ENCODE data around the gene NFYC. TPM values are rescaled to one million over a fixed set of nuclear protein-coding genes. Genes with fewer than 3 reads are reported as not detected.
A peak's percentile ranks its signal among the peaks of the same experiment; 100 is the strongest.

NFYC gene
- total and polyA plus RNA-seq, 3 experiments from 2014 or later, result 51.3 to 61.6 (median 61.3) TPM

DNA sequence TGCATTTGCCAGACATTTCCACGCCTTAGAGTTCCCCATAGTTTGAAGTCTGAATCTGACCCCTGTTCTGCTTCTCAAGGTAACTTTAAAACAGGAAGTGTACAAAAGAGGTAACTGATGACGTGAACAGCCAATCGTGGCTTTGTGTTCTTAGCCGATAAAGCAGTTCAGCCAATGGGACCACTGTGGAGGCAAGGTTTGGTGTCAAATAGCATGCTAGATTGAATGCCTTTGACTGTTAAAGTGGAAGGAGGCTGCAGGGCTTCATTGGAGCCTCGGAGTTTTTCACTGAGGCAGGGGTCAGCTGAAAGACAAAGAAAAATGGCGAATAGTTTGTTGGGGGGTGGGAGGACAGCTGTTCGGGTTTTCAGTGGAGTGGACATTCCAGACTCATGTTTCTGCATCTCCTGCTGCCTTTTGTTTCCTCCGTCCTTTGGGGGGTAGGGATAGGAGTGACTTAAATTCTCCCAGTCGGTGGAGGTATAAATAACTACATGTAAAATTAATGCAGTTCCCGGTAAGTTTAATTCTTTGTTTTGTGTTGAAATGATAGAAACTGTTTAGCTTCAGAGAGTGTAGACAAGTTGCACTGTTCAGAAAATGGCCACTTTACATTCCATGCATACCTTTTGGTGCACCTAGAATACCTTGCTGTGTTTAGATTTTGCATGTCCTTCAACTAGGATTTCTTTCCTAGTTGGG, 17.7 kb downstream of the NFYC start:
- H3K36me3 Mint-ChIP-seq, result peaks cover 0 to 10% (median 4%) of the 10 kb centered on the region in 3 donors
- peak overlapping the region; percentile 68 for H3K27ac ChIP-seq (ENCODE audit: low read depth, low read length)
- H3K4me1 ChIP-seq (ENCODE audit: insufficient read depth, low read length), result peaks cover 54% of the 10 kb centered on the region
- H3K9me3 ChIP-seq (ENCODE audit: low read length), result no peaks in the 10 kb centered on the region
- peaks cover 4% of the 10 kb centered on the region for H3K36me3 ChIP-seq (ENCODE audit: insufficient read depth, low read length)
- no peaks in the 10 kb centered on the region for H3K27me3 Mint-ChIP-seq
- H3K4me1 Mint-ChIP-seq, result peaks cover 63 to 76% (median 68%) of the 10 kb centered on the region in 3 donors
- peak overlapping the region; percentile 67 for H3K4me3 ChIP-seq (ENCODE audit: low read length)
- DNase-seq, result peak; percentile 59 to 88 (median 82)
- H3K4me3 Mint-ChIP-seq, result peak overlapping the region; percentile 86 to 98 (median 95)
- ChIA-PET CTCF (interaction anchor here (1.0 to 2.9 kb wide), 2 partner anchors 17 to 565 kb away, joined by 3 to 10 read pairs; partner anchors contain the start of gene NFYC), POLR2A (interaction anchor here (1.0 to 3.2 kb wide), 3 partner anchors 18 to 153 kb away, joined by 3 to 20 read pairs (median 3); partner anchors contain the start of genes CITED4 and NFYC)
- H3K9me3 Mint-ChIP-seq, result no peaks in the 10 kb centered on the region
- H3K27ac Mint-ChIP-seq, result peak overlapping the region; percentile 73 to 99 (median 94)
- H3K27me3 ChIP-seq (ENCODE audit: insufficient read depth, low read length, poor library complexity, severe bottlenecking), result no peaks in the 10 kb centered on the region

GRCh38 chr1:40709802-40710278, 18.3 kb downstream of the NFYC start:
- ChIA-PET POLR2A (interaction anchor here (1.0 to 3.2 kb wide), 2 partner anchors 18 to 55 kb away, joined by 3 to 20 read pairs; partner anchors contain the start of gene NFYC), CTCF (interaction anchor here (1.0 kb wide), 1 partner anchor 566 kb away, joined by 3 read pairs; no protein-coding TSS in a partner anchor)
- H3K27me3 ChIP-seq (ENCODE audit: insufficient read depth, low read length, poor library complexity, severe bottlenecking), result no peaks in the 10 kb centered on the region
- Mint-ChIP-seq H3K27ac (peak overlapping the region; percentile 62 to 99 (median 93)), H3K4me1 (peaks cover 57 to 74% (median 62%) of the 10 kb centered on the region in 3 donors), H3K27me3 (no peaks in the 10 kb centered on the region), H3K4me3 (peak overlapping the region; percentile 86 to 98 (median 95)), H3K36me3 (peaks cover 0 to 10% (median 4%) of the 10 kb centered on the region in 3 donors), H3K9me3 (no peaks in the 10 kb centered on the region)
- H3K4me3 ChIP-seq (ENCODE audit: low read length), result peak overlapping the region; percentile 67
- peaks cover 4% of the 10 kb centered on the region for H3K36me3 ChIP-seq (ENCODE audit: insufficient read depth, low read length)
- H3K9me3 ChIP-seq (ENCODE audit: low read length), result no peaks in the 10 kb centered on the region
- H3K4me1 ChIP-seq (ENCODE audit: insufficient read depth, low read length), result peaks cover 54% of the 10 kb centered on the region
- H3K27ac ChIP-seq (ENCODE audit: low read depth, low read length), result peak overlapping the region; percentile 68
- no peak for DNase-seq

GRCh38 chr1:40710581-40711315, 19.2 kb downstream of the NFYC start:
- peaks cover 2 to 13% (median 4%) of the 10 kb centered on the region in 3 donors for H3K36me3 Mint-ChIP-seq
- H3K4me3 Mint-ChIP-seq, result peak overlapping the region; percentile 37 to 98 (median 88)
- peaks cover 54% of the 10 kb centered on the region for H3K4me1 ChIP-seq (ENCODE audit: insufficient read depth, low read length)

GRCh38 chr1:40711465-40712404, 20.2 kb downstream of the NFYC start:
- H3K4me1 Mint-ChIP-seq, result peaks cover 65 to 80% (median 73%) of the 10 kb centered on the region in 3 donors
- H3K4me1 ChIP-seq (ENCODE audit: insufficient read depth, low read length), result peaks cover 54% of the 10 kb centered on the region
- H3K4me3 ChIP-seq (ENCODE audit: low read length), result no peak overlapping the region

More at GRCh38 chr1:40710581-40711315, 19.2 kb downstream of the NFYC start:
- ChIA-PET POLR2A (interaction anchor here (1.5 to 3.2 kb wide), 2 partner anchors 19 kb away, joined by 9 to 20 read pairs; partner anchors contain the start of gene NFYC), CTCF (interaction anchor here (1.7 kb wide), 1 partner anchor 10 kb away, joined by 4 read pairs; no protein-coding TSS in a partner anchor)
- Mint-ChIP-seq H3K4me1 (peaks cover 59 to 75% (median 63%) of the 10 kb centered on the region in 3 donors), H3K27me3 (no peaks in the 10 kb centered on the region), H3K27ac (peak overlapping the region; percentile 45 to 97 (median 80)), H3K9me3 (no peaks in the 10 kb centered on the region)
- DNase-seq, result no peak
- no peaks in the 10 kb centered on the region for H3K9me3 ChIP-seq (ENCODE audit: low read length)
- H3K36me3 ChIP-seq (ENCODE audit: insufficient read depth, low read length), result peaks cover 4% of the 10 kb centered on the region
- H3K27me3 ChIP-seq (ENCODE audit: insufficient read depth, low read length, poor library complexity, severe bottlenecking), result no peaks in the 10 kb centered on the region
- peak overlapping the region; percentile 68 for H3K27ac ChIP-seq (ENCODE audit: low read depth, low read length)
- peak overlapping the region; percentile 9 for H3K4me3 ChIP-seq (ENCODE audit: low read length)

GRCh38 chr1:40712405-40712944, 21.0 kb downstream of the NFYC start:
- no peak overlapping the region for H3K27ac ChIP-seq (ENCODE audit: low read depth, low read length)
- H3K4me1 Mint-ChIP-seq, result peaks cover 70 to 86% (median 79%) of the 10 kb centered on the region in 3 donors

More at GRCh38 chr1:40711465-40712404, 20.2 kb downstream of the NFYC start:
- Mint-ChIP-seq H3K27me3 (no peaks in the 10 kb centered on the region), H3K4me3 (peak overlapping the region; percentile 18 to 88 (median 45)), H3K36me3 (peaks cover 4 to 13% (median 4%) of the 10 kb centered on the region in 3 donors), H3K9me3 (no peaks in the 10 kb centered on the region), H3K27ac (peak overlapping the region; percentile 62 to 88 (median 76))
- Histone ChIP-seq H3K36me3 (ENCODE audit: insufficient read depth, low read length) (peaks cover 4% of the 10 kb centered on the region), H3K27me3 (ENCODE audit: insufficient read depth, low read length, poor library complexity, severe bottlenecking) (no peaks in the 10 kb centered on the region), H3K9me3 (ENCODE audit: low read length) (no peaks in the 10 kb centered on the region), H3K27ac (ENCODE audit: low read depth, low read length) (peak overlapping the region; percentile 68)
- ChIA-PET CTCF (interaction anchor here (1.7 kb wide), 1 partner anchor 11 kb away, joined by 4 read pairs; no protein-coding TSS in a partner anchor), POLR2A (interaction anchor here (0.9 to 1.5 kb wide), 2 partner anchors 20 to 26 kb away, joined by 3 to 9 read pairs; partner anchors contain the start of gene NFYC)
- no peak for DNase-seq

DNA sequence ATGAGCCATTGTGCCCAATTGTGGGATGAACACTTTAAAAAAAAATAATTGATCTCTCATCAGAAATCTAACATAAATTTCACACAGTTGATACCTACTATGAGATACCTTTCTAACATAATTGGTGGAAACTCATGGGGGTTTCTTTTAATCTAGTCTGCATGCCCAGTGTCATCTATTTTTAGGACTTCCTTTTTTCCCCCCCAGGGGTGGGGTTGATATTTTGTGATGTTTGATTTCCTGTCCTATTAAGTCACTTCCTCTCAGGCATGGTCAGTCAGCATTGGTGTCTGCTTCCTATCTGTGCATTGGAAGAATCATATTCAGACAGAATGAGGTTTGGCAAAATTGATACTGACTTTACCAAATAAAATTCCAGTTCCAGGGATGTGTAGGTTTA, 21.5 kb downstream of the NFYC start:
- CTCF ChIA-PET, result no interaction called here

More at GRCh38 chr1:40712405-40712944, 21.0 kb downstream of the NFYC start:
- H3K36me3 ChIP-seq (ENCODE audit: insufficient read depth, low read length), result peaks cover 4% of the 10 kb centered on the region
- peaks cover 54% of the 10 kb centered on the region for H3K4me1 ChIP-seq (ENCODE audit: insufficient read depth, low read length)
- Mint-ChIP-seq H3K4me3 (peak overlapping the region in 5 of 7 donors; percentile 3 to 74 (median 72)), H3K36me3 (peaks cover 4 to 13% (median 4%) of the 10 kb centered on the region in 3 donors), H3K9me3 (no peaks in the 10 kb centered on the region), H3K27me3 (no peaks in the 10 kb centered on the region), H3K27ac (peak overlapping the region in 5 of 8 donors; percentile 61 to 84 (median 74))
- POLR2A ChIA-PET, result interaction anchor here (0.9 to 1.5 kb wide), 2 partner anchors 21 to 27 kb away, joined by 3 to 9 read pairs; partner anchors contain the start of gene NFYC
- H3K4me3 ChIP-seq (ENCODE audit: low read length), result no peak overlapping the region
- no peaks in the 10 kb centered on the region for H3K27me3 ChIP-seq (ENCODE audit: insufficient read depth, low read length, poor library complexity, severe bottlenecking)
- no peak for DNase-seq
- H3K9me3 ChIP-seq (ENCODE audit: low read length), result no peaks in the 10 kb centered on the region
- CTCF ChIA-PET, result interaction anchor here (1.7 kb wide), 1 partner anchor 11 kb away, joined by 4 read pairs; no protein-coding TSS in a partner anchor

More for the DNA sequence above, 21.5 kb downstream of the NFYC start:
- Histone ChIP-seq H3K4me1 (ENCODE audit: insufficient read depth, low read length) (peaks cover 52% of the 10 kb centered on the region), H3K4me3 (ENCODE audit: low read length) (no peak overlapping the region), H3K27ac (ENCODE audit: low read depth, low read length) (no peak overlapping the region), H3K9me3 (ENCODE audit: low read length) (no peaks in the 10 kb centered on the region), H3K36me3 (ENCODE audit: insufficient read depth, low read length) (peaks cover 4% of the 10 kb centered on the region), H3K27me3 (ENCODE audit: insufficient read depth, low read length, poor library complexity, severe bottlenecking) (no peaks in the 10 kb centered on the region)
- Mint-ChIP-seq H3K36me3 (peaks cover 4 to 13% (median 4%) of the 10 kb centered on the region in 3 donors), H3K9me3 (no peaks in the 10 kb centered on the region), H3K27ac (peak overlapping the region; percentile 61 to 88 (median 82)), H3K4me3 (peak overlapping the region; percentile 39 to 77 (median 72)), H3K4me1 (peaks cover 70 to 87% (median 80%) of the 10 kb centered on the region in 3 donors), H3K27me3 (no peaks in the 10 kb centered on the region)
- peak in 1 of 5 donors; percentile 36 for DNase-seq
- POLR2A ChIA-PET, result no interaction called here

All from CD8-positive, alpha-beta memory T cell (primary cell).